HCT116 (cell line): Measurements from ENCODE around the gene TENM3. TPM values are rescaled to one million over a fixed set of nuclear protein-coding genes. Genes with fewer than 3 reads are reported as not detected.

Source experiments
- ATAC-seq: fragments of 200-7000 bp; cut with Tn5 transposase; 2 replicates; pipeline ENCODE4 v1.9.1; 2020; ENCODE audit warnings: mild to moderate bottlenecking, moderate library complexity
- BruUV-seq: library from RNA; stranded (reverse); fragments of 400-500 nt; replicated peaks from 2 replicates; lab custom pipeline; 2021; lab: Mats Ljungman, UMichigan
- CTCF ChIA-PET: fragments of 300-600 bp; sonication (Branson Sonifier 250); formaldehyde crosslinking; loops from one replicate; lab custom pipeline; 2021; ENCODE audit warnings: antibody characterized with exemption; lab: Charles Lee
- POLR2A ChIA-PET: fragments of 300-600, 350-600 bp; sonication (Branson Sonifier 250); formaldehyde crosslinking; loops from one replicate; lab custom pipeline; 2021; ENCODE audit warnings: antibody characterized with exemption; lab: Charles Lee
- RAD21 ChIA-PET, 2 experiments: fragments of 300-600 bp; sonication (Branson Sonifier 250); formaldehyde crosslinking; loops; one replicate each; lab custom pipeline; 2023; ENCODE audit warnings: low total read pairs in 2 of 2; ENCODE audit not compliant: uncharacterized antibody in 2 of 2, unreplicated experiment in 2 of 2, low non-redundant PET in 1 of 2; lab: Charles Lee
- DNase-seq: peaks from one replicate; pipeline ENCODE4 v3.0.0-alpha.2; 2010; ENCODE audit warnings: low read depth, low spot score
- H2AFZ ChIP-seq: fragments of 200-600 bp; shearing (Covaris generic), sonication (generic); 2 replicates; pipeline ENCODE4 v1.6.1; 2017; ENCODE audit warnings: low read depth, mixed run types, mixed read lengths, antibody characterized with exemption, low read length; ENCODE audit not compliant: poor library complexity, severe bottlenecking
- H3K27ac ChIP-seq: 2 replicates; pipeline ENCODE4 v1.5.1; 2012; ENCODE audit warnings: low read depth, low read length
- H3K27me3 ChIP-seq: fragments of 200-600 bp; sonication (generic); 2 replicates; pipeline ENCODE4 v1.6.1; 2016; ENCODE audit warnings: mixed run types, low read length, mixed read lengths; ENCODE audit not compliant: insufficient read depth
- H3K36me3 ChIP-seq, 2 experiments: fragments of 200-500 bp in 1 of 2; fragments of 200-600 bp in 1 of 2; sonication (Bioruptor generic) in 1 of 2; sonication (generic) in 1 of 2; 2 replicates each; pipeline versions ENCODE4 v1.5.1 to v1.6.1; 2014 to 2016; ENCODE audit warnings: low read length in 2 of 2, inconsistent platforms in 1 of 2, mixed read lengths in 1 of 2, mixed run types in 1 of 2; ENCODE audit not compliant: insufficient read depth in 2 of 2, control insufficient read depth in 1 of 2
- H3K4me1 ChIP-seq, 2 experiments: fragments of 200-600 bp in 1 of 2; sonication (generic) in 1 of 2; 2 replicates each; pipeline versions ENCODE4 v1.5.1 to v1.6.1; 2012 to 2017; ENCODE audit warnings: low read length in 2 of 2, inconsistent platforms in 1 of 2, mild to moderate bottlenecking in 1 of 2, mixed read lengths in 1 of 2, mixed run types in 1 of 2, moderate library complexity in 1 of 2; ENCODE audit not compliant: insufficient read depth in 2 of 2, control insufficient read depth in 1 of 2
- H3K4me2 ChIP-seq: fragments of 200-600 bp; sonication (generic); 2 replicates; pipeline ENCODE4 v1.6.1; 2017; ENCODE audit warnings: mixed run types, low read length, mixed read lengths
- H3K4me3 ChIP-seq, 2 experiments: fragments of 200-600 bp in 1 of 2; sonication (generic) in 1 of 2; replicated peaks in 1 of 2; 2 replicates each; pipeline ENCODE4 v1.5.1; 2011 to 2016; ENCODE audit warnings: low read length in 2 of 2, control low read depth in 1 of 2, low read depth in 1 of 2, mild to moderate bottlenecking in 1 of 2, mixed read lengths in 1 of 2, mixed run types in 1 of 2
- H3K79me2 ChIP-seq: fragments of 200-600 bp; sonication (generic); 2 replicates; pipeline ENCODE4 v1.6.1; 2017; ENCODE audit warnings: mild to moderate bottlenecking, mixed run types, low read length, moderate library complexity, mixed read lengths; ENCODE audit not compliant: insufficient read depth
- H3K9ac ChIP-seq: fragments of 200-600 bp; sonication (generic); 2 replicates; pipeline ENCODE4 v1.6.1; 2016; ENCODE audit warnings: low read length, mixed read lengths
- H3K9me2 ChIP-seq: fragments of 200-600 bp; sonication (generic), shearing (Covaris generic); 2 replicates; pipeline ENCODE4 v1.6.1; 2017; ENCODE audit warnings: mixed run types, mild to moderate bottlenecking, moderate library complexity; ENCODE audit not compliant: insufficient read depth
- H3K9me3 ChIP-seq, 2 experiments: fragments of 200-500 bp in 1 of 2; fragments of 200-600 bp in 1 of 2; sonication (Bioruptor generic) in 1 of 2; sonication (generic) in 1 of 2; 2 replicates each; pipeline ENCODE4 v1.6.1; 2014 to 2017; ENCODE audit warnings: low read length in 2 of 2, mixed read lengths in 2 of 2, inconsistent platforms in 1 of 2, low read depth in 1 of 2, mild to moderate bottlenecking in 1 of 2, mixed run types in 1 of 2, moderate library complexity in 1 of 2; ENCODE audit not compliant: control insufficient read depth in 1 of 2, insufficient read depth in 1 of 2
- H4K20me1 ChIP-seq: fragments of 200-600 bp; sonication (generic), shearing (Covaris generic); 2 replicates; pipeline ENCODE4 v1.6.1; 2017; ENCODE audit warnings: mixed run types, mild to moderate bottlenecking, moderate library complexity; ENCODE audit not compliant: insufficient read depth
- ATF3 ChIP-seq: IDR thresholded peaks from 2 replicates; pipeline ENCODE4 v1.6.1; 2012
- CBX3 ChIP-seq: IDR thresholded peaks from 2 replicates; pipeline ENCODE4 v1.6.1; 2012; ENCODE audit warnings: low read depth
- CTCF ChIP-seq, 3 experiments: fragments of 200-600 bp in 1 of 3; sonication (generic) in 1 of 3; IDR thresholded peaks in 2 of 3; conservative IDR thresholded peaks in 1 of 3; 2 replicates each; pipeline ENCODE4 v1.5.1; 2012 to 2017; ENCODE audit warnings: low read depth in 2 of 3, low read length in 2 of 3, antibody characterized with exemption in 1 of 3, borderline replicate concordance in 1 of 3, control low read depth in 1 of 3, mild to moderate bottlenecking in 1 of 3, mixed read lengths in 1 of 3, mixed run types in 1 of 3, moderate library complexity in 1 of 3; ENCODE audit not compliant: insufficient read depth in 1 of 3
- ELF1 ChIP-seq: IDR thresholded peaks from 2 replicates; pipeline ENCODE4 v1.6.1; 2012; ENCODE audit warnings: low read depth, borderline replicate concordance
- EZH2 ChIP-seq: fragments of 200-600 bp; sonication (generic); IDR thresholded peaks from 2 replicates; pipeline ENCODE4 v1.6.1; 2017; ENCODE audit warnings: antibody characterized with exemption, mixed run types
- EZH2phosphoT487 ChIP-seq: fragments of 200-600 bp; IDR thresholded peaks from 2 replicates; pipeline ENCODE4 v1.6.1; 2018; ENCODE audit warnings: antibody characterized with exemption, borderline replicate concordance
- FOSL1 ChIP-seq: IDR thresholded peaks from 2 replicates; pipeline ENCODE4 v1.6.1; 2012; ENCODE audit warnings: low read depth
- JUND ChIP-seq: IDR thresholded peaks from 2 replicates; pipeline ENCODE4 v1.6.1; 2012
- MAX ChIP-seq: IDR thresholded peaks from 2 replicates; pipeline ENCODE4 v1.6.1; 2012
- POLR2AphosphoS5 ChIP-seq: IDR thresholded peaks from 2 replicates; pipeline ENCODE4 v1.6.1; 2011; ENCODE audit warnings: mild to moderate bottlenecking, low read depth, low read length, moderate library complexity
- SIN3A ChIP-seq: IDR thresholded peaks from 2 replicates; pipeline ENCODE4 v1.6.1; 2012; ENCODE audit warnings: low read depth
- SP1 ChIP-seq: IDR thresholded peaks from 2 replicates; pipeline ENCODE4 v1.6.1; 2012; ENCODE audit warnings: low read depth
- SRF ChIP-seq: IDR thresholded peaks from 2 replicates; pipeline ENCODE4 v1.6.1; 2012; ENCODE audit warnings: low read depth
- TCF7L2 ChIP-seq: IDR thresholded peaks from 2 replicates; pipeline ENCODE4 v1.7.0; 2011; ENCODE audit warnings: borderline replicate concordance, inconsistent platforms; ENCODE audit not compliant: insufficient read depth, insufficient read length; ENCODE audit errors: extremely low read depth
- YY1 ChIP-seq: IDR thresholded peaks from 2 replicates; pipeline ENCODE4 v1.6.1; 2011; ENCODE audit warnings: low read length, low read depth, moderate library complexity, mild to moderate bottlenecking; ENCODE audit not compliant: insufficient replicate concordance; ENCODE audit errors: extremely low read depth
- ZFX ChIP-seq: fragments of 450-650 bp; IDR thresholded peaks from 2 replicates; pipeline ENCODE4 v1.6.1; 2017
- ZNF274 ChIP-seq: fragments of 200-500 bp; sonication (Bioruptor generic); IDR thresholded peaks from 2 replicates; pipeline ENCODE4 v1.6.1; 2014; ENCODE audit warnings: mild to moderate bottlenecking, low read depth, low read length, inconsistent platforms
- intact Hi-C: fragments of 100-400 bp; cut with micrococcal nuclease; formaldehyde crosslinking; loops from 2 replicates; pipeline ENCODE4 v1.10.0; 2022
- total RNA-seq: library from RNA; stranded (reverse); gene quantifications from one replicate; pipeline ENCODE4 v1.2.1, GENCODE V29; 2021; ENCODE audit not compliant: unreplicated experiment

The TENM3 gene
- total RNA-seq, 1 experiment from 2014 or later, result 0.54 TPM

GRCh38 chr4:182494103-182494502 lies 250.9 kb downstream of the TENM3 start:
- CTCF ChIA-PET, result no interaction called here

GRCh38 chr4:182495031-182495430 lies 251.8 kb downstream of the TENM3 start:
- intact Hi-C loops, result no loop called here
- Histone ChIP-seq H3K4me1 (no peaks in the 10 kb centered on the region), H2AFZ (no peak overlapping the region), H3K4me2 (no peak overlapping the region), H3K9me3 (no peaks in the 10 kb centered on the region), H3K27ac (no peak overlapping the region), H3K4me3 (no peak overlapping the region), H4K20me1 (no peaks in the 10 kb centered on the region; the same call in 1 of the 2 replicates), H3K79me2 (no peaks in the 10 kb centered on the region), H3K27me3 (peaks cover 67% of the 10 kb centered on the region), H3K9ac (no peak overlapping the region), H3K36me3 (no peaks in the 10 kb centered on the region), H3K9me2 (no peaks in the 10 kb centered on the region)
- TF ChIP-seq EZH2 (no peak), SP1 (no peak), YY1 (no peak), JUND (no peak), CTCF (IDR thresholded peaks at IDR 0.05 in 2 of 3, conservative IDR thresholded peaks at IDR 0.05 in 1 of 3; ENCODE audit: borderline replicate concordance in 1 of 3, insufficient read depth in 1 of 3, low read depth in 2 of 3, low read length in 2 of 3) (no peak), CBX3 (no peak), ATF3 (no peak), ZNF274 (no peak), ZFX (no peak), TCF7L2 (no peak), POLR2AphosphoS5 (no peak), EZH2phosphoT487 (no peak), ELF1 (no peak), MAX (no peak), SIN3A (no peak), FOSL1 (no peak)
- ATAC-seq (no peak), DNase-seq (no peak)
- CTCF ChIA-PET, result no interaction called here
- RAD21 ChIA-PET, result no interaction called here
- POLR2A ChIA-PET, result no interaction called here
- no TSS peak for BruUV-seq

More at GRCh38 chr4:182494103-182494502, 250.9 kb downstream of the TENM3 start:
- H3K27ac ChIP-seq, result no peak overlapping the region
- no peaks in the 10 kb centered on the region for H3K36me3 ChIP-seq
- H3K4me3 ChIP-seq, result no peak overlapping the region
- ATAC-seq (no peak), DNase-seq (no peak)
- H2AFZ ChIP-seq, result no peak overlapping the region
- no peaks in the 10 kb centered on the region for H3K4me1 ChIP-seq
- H3K9ac ChIP-seq, result no peak overlapping the region
- no peaks in the 10 kb centered on the region for H3K9me3 ChIP-seq
- no TSS peak for BruUV-seq
- no peaks in the 10 kb centered on the region; the same call in 1 of the 2 replicates for H4K20me1 ChIP-seq
- no peaks in the 10 kb centered on the region for H3K79me2 ChIP-seq
- ChIA-PET POLR2A (no interaction called here), RAD21 (no interaction called here)
- TF ChIP-seq POLR2AphosphoS5 (no peak), SRF (no peak), FOSL1 (no peak), EZH2phosphoT487 (no peak)
- no peak overlapping the region for H3K4me2 ChIP-seq
- H3K9me2 ChIP-seq, result no peaks in the 10 kb centered on the region
- intact Hi-C loops, result no loop called here
- peaks cover 67% of the 10 kb centered on the region for H3K27me3 ChIP-seq
